ENCODE data around the gene OR6K2. TPM values are rescaled to one million over a fixed set of nuclear protein-coding genes. Genes with fewer than 3 reads are reported as not detected.

The OR6K2 gene
- total RNA-seq, 5 donors from 2014 or later (not counting 1 experiment from before 2014, with no cell fraction given), result not detected

- Histone ChIP-seq H3K4me1 (ENCODE audit: control insufficient read depth in 1 of 2, extremely low read depth in 1 of 2, insufficient read depth in 2 of 2, low read length in 2 of 2) (no peaks in the 10 kb centered on the region), H3K36me3 (ENCODE audit: control insufficient read depth in 2 of 2, extremely low read depth in 1 of 2, insufficient read depth in 1 of 2, low read length in 1 of 2) (no peaks in the 10 kb centered on the region), H3K27me3 (replicated peaks in 1 of 2; ENCODE audit: control insufficient read depth in 2 of 2, extremely low read depth in 1 of 2, insufficient read depth in 2 of 2, low read length in 1 of 2) (no peaks in the 10 kb centered on the region), H3K4me3 (ENCODE audit: control insufficient read depth in 1 of 2, extremely low read depth in 1 of 2, low read length in 1 of 2) (no peak overlapping the region), H3K9me3 (no peaks in the 10 kb centered on the region), H3K27ac (ENCODE audit: low read length) (no peak overlapping the region)
- ATAC-seq (replicated peaks in 1 of 4), result no peak
- no peaks in the 10 kb centered on the region for H3K4me1 Mint-ChIP-seq
- H3K27me3 Mint-ChIP-seq, result peaks cover 26% of the 10 kb centered on the region in 2 donors
- ChIA-PET POLR2A (no interaction called here), CTCF (no interaction called here)
- no peak overlapping the region for H3K27ac Mint-ChIP-seq
- no peak for DNase-seq
- H3K36me3 Mint-ChIP-seq, result no peaks in the 10 kb centered on the region
- H3K9me3 Mint-ChIP-seq, result no peaks in the 10 kb centered on the region
- no peak overlapping the region for H3K4me3 Mint-ChIP-seq
These were observed 13.4 kb downstream of the OR6K2 start for GRCh38 chr1:158687037-158687436.

- H3K36me3 Mint-ChIP-seq, result no peaks in the 10 kb centered on the region
- no peaks in the 10 kb centered on the region for H3K9me3 Mint-ChIP-seq
- ChIA-PET POLR2A (no interaction called here), CTCF (no interaction called here)
- H3K4me1 Mint-ChIP-seq, result no peaks in the 10 kb centered on the region
- H3K27me3 Mint-ChIP-seq, result peaks cover 26% of the 10 kb centered on the region in 2 donors
- H3K27ac ChIP-seq (ENCODE audit: low read length), result no peak within 1 kb of the TSS
- H3K9me3 ChIP-seq, result no peaks in the 10 kb centered on the region
- DNase-seq (no peak), ATAC-seq (replicated peaks in 1 of 4) (no peak)
- H3K27ac Mint-ChIP-seq, result no peak within 1 kb of the TSS
- H3K36me3 ChIP-seq (ENCODE audit: control insufficient read depth in 2 of 2, extremely low read depth in 1 of 2, insufficient read depth in 1 of 2, low read length in 1 of 2), result no peaks in the 10 kb centered on the region
- H3K4me3 Mint-ChIP-seq, result no peak within 1 kb of the TSS
- no peak within 1 kb of the TSS for H3K4me3 ChIP-seq (ENCODE audit: control insufficient read depth in 1 of 2, extremely low read depth in 1 of 2, low read length in 1 of 2)
- H3K27me3 ChIP-seq (replicated peaks in 1 of 2; ENCODE audit: control insufficient read depth in 2 of 2, extremely low read depth in 1 of 2, insufficient read depth in 2 of 2, low read length in 1 of 2), result no peaks in the 10 kb centered on the region
- 60% methylated on average over 1 of the region's 7 CpGs for WGBS (ENCODE audit: insufficient coverage)
- no peaks in the 10 kb centered on the region for H3K4me1 ChIP-seq (ENCODE audit: control insufficient read depth in 1 of 2, extremely low read depth in 1 of 2, insufficient read depth in 2 of 2, low read length in 2 of 2)
These were observed 14.1 kb downstream of the OR6K2 start, which contains the start of gene SPTA1 for GRCh38 chr1:158686111-158687009. SPTA1 (minus strand) TSS chr1:158686715; CDS start chr1:158686517, 198 bp downstream.

GRCh38 chr1:158685085-158685484 is 15.4 kb downstream of the OR6K2 start:
- 67% methylated on average over 5 of the region's 7 CpGs for WGBS (ENCODE audit: insufficient coverage)
- Mint-ChIP-seq H3K4me3 (no peak overlapping the region), H3K4me1 (no peaks in the 10 kb centered on the region), H3K27me3 (peaks cover 22 to 26% of the 10 kb centered on the region in 2 donors), H3K36me3 (no peaks in the 10 kb centered on the region), H3K9me3 (no peaks in the 10 kb centered on the region), H3K27ac (no peak overlapping the region)
- Histone ChIP-seq H3K36me3 (ENCODE audit: control insufficient read depth in 2 of 2, extremely low read depth in 1 of 2, insufficient read depth in 1 of 2, low read length in 1 of 2) (no peaks in the 10 kb centered on the region), H3K27ac (ENCODE audit: low read length) (no peak overlapping the region), H3K4me3 (ENCODE audit: control insufficient read depth in 1 of 2, extremely low read depth in 1 of 2, low read length in 1 of 2) (no peak overlapping the region), H3K4me1 (ENCODE audit: control insufficient read depth in 1 of 2, extremely low read depth in 1 of 2, insufficient read depth in 2 of 2, low read length in 2 of 2) (no peaks in the 10 kb centered on the region), H3K9me3 (no peaks in the 10 kb centered on the region), H3K27me3 (replicated peaks in 1 of 2; ENCODE audit: control insufficient read depth in 2 of 2, extremely low read depth in 1 of 2, insufficient read depth in 2 of 2, low read length in 1 of 2) (no peaks in the 10 kb centered on the region)
- POLR2A ChIA-PET, result no interaction called here
- ATAC-seq (replicated peaks in 1 of 4), result no peak
- CTCF ChIA-PET, result no interaction called here
- no peak for DNase-seq

GRCh38 chr1:158681606-158682005 is 18.8 kb downstream of the OR6K2 start:
- CTCF ChIA-PET, result no interaction called here

GRCh38 chr1:158679289-158679688 is 21.2 kb downstream of the OR6K2 start:
- Mint-ChIP-seq H3K9me3 (no peaks in the 10 kb centered on the region), H3K27me3 (peaks cover 9% of the 10 kb centered on the region in 2 donors), H3K27ac (no peak overlapping the region), H3K4me1 (no peaks in the 10 kb centered on the region), H3K36me3 (no peaks in the 10 kb centered on the region), H3K4me3 (no peak overlapping the region)
- Histone ChIP-seq H3K9me3 (no peaks in the 10 kb centered on the region), H3K27ac (ENCODE audit: low read length) (no peak overlapping the region), H3K27me3 (replicated peaks in 1 of 2; ENCODE audit: control insufficient read depth in 2 of 2, extremely low read depth in 1 of 2, insufficient read depth in 2 of 2, low read length in 1 of 2) (no peaks in the 10 kb centered on the region), H3K36me3 (ENCODE audit: control insufficient read depth in 2 of 2, extremely low read depth in 1 of 2, insufficient read depth in 1 of 2, low read length in 1 of 2) (no peaks in the 10 kb centered on the region), H3K4me1 (ENCODE audit: control insufficient read depth in 1 of 2, extremely low read depth in 1 of 2, insufficient read depth in 2 of 2, low read length in 2 of 2) (no peaks in the 10 kb centered on the region), H3K4me3 (ENCODE audit: control insufficient read depth in 1 of 2, extremely low read depth in 1 of 2, low read length in 1 of 2) (no peak overlapping the region)
- ChIA-PET CTCF (no interaction called here), POLR2A (no interaction called here)
- ATAC-seq (replicated peaks in 1 of 4) (no peak), DNase-seq (no peak)
- 100% methylated on average over 1 of the region's 1 CpG for WGBS (ENCODE audit: insufficient coverage)

More at GRCh38 chr1:158681606-158682005, 18.8 kb downstream of the OR6K2 start:
- ATAC-seq (replicated peaks in 1 of 4) (no peak), DNase-seq (no peak)
- peaks cover 12 to 14% of the 10 kb centered on the region in 2 donors for H3K27me3 Mint-ChIP-seq
- no peaks in the 10 kb centered on the region for H3K9me3 Mint-ChIP-seq
- no peaks in the 10 kb centered on the region for H3K4me1 Mint-ChIP-seq
- H3K27ac ChIP-seq (ENCODE audit: low read length), result no peak overlapping the region
- no peaks in the 10 kb centered on the region for H3K27me3 ChIP-seq (replicated peaks in 1 of 2; ENCODE audit: control insufficient read depth in 2 of 2, extremely low read depth in 1 of 2, insufficient read depth in 2 of 2, low read length in 1 of 2)
- WGBS (ENCODE audit: insufficient coverage), result 100% methylated on average over 1 of the region's 2 CpGs
- H3K27ac Mint-ChIP-seq, result no peak overlapping the region
- no peaks in the 10 kb centered on the region for H3K36me3 ChIP-seq (ENCODE audit: control insufficient read depth in 2 of 2, extremely low read depth in 1 of 2, insufficient read depth in 1 of 2, low read length in 1 of 2)
- H3K9me3 ChIP-seq, result no peaks in the 10 kb centered on the region
- no peaks in the 10 kb centered on the region for H3K36me3 Mint-ChIP-seq
- POLR2A ChIA-PET, result no interaction called here
- H3K4me1 ChIP-seq (ENCODE audit: control insufficient read depth in 1 of 2, extremely low read depth in 1 of 2, insufficient read depth in 2 of 2, low read length in 2 of 2), result no peaks in the 10 kb centered on the region
- no peak overlapping the region for H3K4me3 ChIP-seq (ENCODE audit: control insufficient read depth in 1 of 2, extremely low read depth in 1 of 2, low read length in 1 of 2)
- H3K4me3 Mint-ChIP-seq, result no peak overlapping the region

GRCh38 chr1:158675563-158676323 is 24.7 kb downstream of the OR6K2 start:
- Mint-ChIP-seq H3K4me3 (no peak overlapping the region), H3K27ac (no peak overlapping the region), H3K27me3 (peaks cover 4 to 8% of the 10 kb centered on the region in 2 donors), H3K9me3 (no peaks in the 10 kb centered on the region), H3K4me1 (no peaks in the 10 kb centered on the region), H3K36me3 (no peaks in the 10 kb centered on the region)
- POLR2A ChIA-PET, result no interaction called here
- ATAC-seq (replicated peaks in 1 of 4) (no peak), DNase-seq (no peak)
- H3K4me3 ChIP-seq (ENCODE audit: control insufficient read depth in 1 of 2, extremely low read depth in 1 of 2, low read length in 1 of 2), result no peak overlapping the region
- CTCF ChIA-PET, result no interaction called here
- no peaks in the 10 kb centered on the region for H3K9me3 ChIP-seq
- no peaks in the 10 kb centered on the region for H3K4me1 ChIP-seq (ENCODE audit: control insufficient read depth in 1 of 2, extremely low read depth in 1 of 2, insufficient read depth in 2 of 2, low read length in 2 of 2)
- no peaks in the 10 kb centered on the region for H3K27me3 ChIP-seq (replicated peaks in 1 of 2; ENCODE audit: control insufficient read depth in 2 of 2, extremely low read depth in 1 of 2, insufficient read depth in 2 of 2, low read length in 1 of 2)
- no peaks in the 10 kb centered on the region for H3K36me3 ChIP-seq (ENCODE audit: control insufficient read depth in 2 of 2, extremely low read depth in 1 of 2, insufficient read depth in 1 of 2, low read length in 1 of 2)
- no CpG with 5 or more reads among the region's 4 CpGs for WGBS (ENCODE audit: insufficient coverage)
- no peak overlapping the region for H3K27ac ChIP-seq (ENCODE audit: low read length)

All from T-cell (primary cell).